Activated CD4-positive, alpha-beta T cell treated with anti-CD3 and anti-CD28 coated beads, Interleukin-2, amount 50 U/mL, for 4 hours (primary cell): ENCODE results near the gene TRIM60.
"Not testable (repeated sequence)": the region's sequence is repeated elsewhere in the genome, so short reads cannot be mapped to it uniquely, and the experiment has no call there.

Experiments used
- DNase-seq, 2 experiments: peaks; one replicate each; pipeline ENCODE4 v3.0.0-alpha.2; 2020

The TRIM60 gene

GRCh38 chr4:165055601-165056000 lies 23.8 kb downstream of the TRIM60 start:
- no peak for DNase-seq

GRCh38 chr4:165058666-165059065 lies 26.9 kb downstream of the TRIM60 start:
- no peak for DNase-seq

- DNase-seq, result no peak
Observed at GRCh38 chr4:165059386-165059785, 27.6 kb downstream of the TRIM60 start.

- no peak for DNase-seq
Observed at GRCh38 chr4:165060938-165061337, 29.1 kb downstream of the TRIM60 start.

- no peak for DNase-seq
Observed at GRCh38 chr4:165070560-165070959, 38.8 kb downstream of the TRIM60 start.

GRCh38 chr4:165073346-165073745 lies 41.5 kb downstream of the TRIM60 start:
- DNase-seq, result not testable (repeated sequence)

GRCh38 chr4:165077034-165077578 lies 45.3 kb downstream of the TRIM60 start:
- DNase-seq, result no peak

- DNase-seq, result no peak
Observed at GRCh38 chr4:165079476-165079875, 47.7 kb downstream of the TRIM60 start.

- not testable (repeated sequence) for DNase-seq
Observed at GRCh38 chr4:165084787-165085186, 53.0 kb downstream of the TRIM60 start.

GRCh38 chr4:165085946-165086345 lies 54.1 kb downstream of the TRIM60 start:
- no peak for DNase-seq

GRCh38 chr4:165088366-165088765 lies 56.6 kb downstream of the TRIM60 start:
- DNase-seq, result no peak
